Liver (tissue), 9 donors: ENCODE results near the gene PDK4. TPM values are rescaled to one million over a fixed set of nuclear protein-coding genes. Genes with fewer than 3 reads are reported as not detected.

Source experiments
- DNase-seq: peaks from one replicate; pipeline ENCODE4 v3.0.0-alpha.2; 2017; ENCODE audit warnings: low spot score
- H3K27ac ChIP-seq, 2 donors: one replicate each; pipeline ENCODE4 v1.7.0; 2013; ENCODE audit warnings: inconsistent platforms in 2 of 2, low read length in 2 of 2, control low read depth in 1 of 2, low read depth in 1 of 2, mild to moderate bottlenecking in 1 of 2
- H3K27me3 ChIP-seq, 4 donors: one replicate each; pipeline versions ENCODE4 v1.6.1 to v1.7.0; 2013; ENCODE audit warnings: low read length in 3 of 4, inconsistent platforms in 1 of 4, mild to moderate bottlenecking in 1 of 4, moderate library complexity in 1 of 4; ENCODE audit not compliant: control insufficient read depth in 4 of 4, insufficient read depth in 4 of 4
- H3K36me3 ChIP-seq, 4 donors: one replicate each; pipeline versions ENCODE4 v1.6.1 to v1.7.0; 2013; ENCODE audit warnings: low read length in 3 of 4, mild to moderate bottlenecking in 3 of 4, low read depth in 1 of 4, moderate library complexity in 1 of 4; ENCODE audit not compliant: control insufficient read depth in 4 of 4, insufficient read depth in 3 of 4
- H3K4me1 ChIP-seq, 4 donors: one replicate each; pipeline versions ENCODE4 v1.6.1 to v1.7.0; 2013; ENCODE audit warnings: low read length in 3 of 4, mild to moderate bottlenecking in 3 of 4, moderate library complexity in 1 of 4; ENCODE audit not compliant: control insufficient read depth in 4 of 4, insufficient read depth in 4 of 4
- H3K4me3 ChIP-seq, 3 donors: one replicate each; pipeline versions ENCODE4 v1.6.1 to v1.7.0; 2013; ENCODE audit warnings: low read length in 3 of 3, control low read depth in 1 of 3, low read depth in 1 of 3, mild to moderate bottlenecking in 1 of 3
- H3K9ac ChIP-seq, 2 donors: one replicate each; pipeline ENCODE4 v1.7.0; 2013; ENCODE audit warnings: low read length in 2 of 2, mild to moderate bottlenecking in 2 of 2, moderate library complexity in 2 of 2, control low read depth in 1 of 2, low read depth in 1 of 2
- H3K9me3 ChIP-seq, 4 donors: one replicate each; pipeline versions ENCODE4 v1.6.1 to v1.7.0; 2013; ENCODE audit warnings: low read length in 3 of 4; ENCODE audit not compliant: control insufficient read depth in 4 of 4
- ATF3 ChIP-seq: IDR thresholded peaks from 2 replicates; pipeline ENCODE4 v1.6.1; 2016; ENCODE audit warnings: antibody characterized with exemption
- EGR1 ChIP-seq, 2 donors: IDR thresholded peaks; 2 replicates each; pipeline ENCODE4 v1.6.1; 2016 to 2018; ENCODE audit warnings: antibody characterized with exemption in 2 of 2, low read depth in 2 of 2
- FOXA1 ChIP-seq: IDR thresholded peaks from 2 replicates; pipeline ENCODE4 v1.6.1; 2016; ENCODE audit warnings: antibody characterized with exemption
- FOXA2 ChIP-seq: IDR thresholded peaks from 2 replicates; pipeline ENCODE4 v1.6.1; 2016; ENCODE audit warnings: antibody characterized with exemption
- GABPA ChIP-seq, 2 donors: IDR thresholded peaks in 1 of 2; conservative IDR thresholded peaks in 1 of 2; 2 replicates each; pipeline ENCODE4 v1.6.1; 2016; ENCODE audit warnings: antibody characterized with exemption in 2 of 2, mild to moderate bottlenecking in 1 of 2, moderate library complexity in 1 of 2
- HNF4A ChIP-seq, 2 donors: conservative IDR thresholded peaks; 2 replicates each; pipeline ENCODE4 v1.6.1; 2016; ENCODE audit warnings: antibody characterized with exemption in 2 of 2, mild to moderate bottlenecking in 2 of 2
- HNF4G ChIP-seq: IDR thresholded peaks from 2 replicates; pipeline ENCODE4 v1.6.1; 2016; ENCODE audit warnings: antibody characterized with exemption
- JUND ChIP-seq, 2 donors: IDR thresholded peaks; 2 replicates each; pipeline ENCODE4 v1.6.1; 2016; ENCODE audit warnings: antibody characterized with exemption in 2 of 2
- RAD21 ChIP-seq, 2 donors: IDR thresholded peaks; 2 replicates each; pipeline ENCODE4 v1.6.1; 2016; ENCODE audit warnings: antibody characterized with exemption in 2 of 2, mild to moderate bottlenecking in 2 of 2
- RXRA ChIP-seq, 2 donors: IDR thresholded peaks; 2 replicates each; pipeline ENCODE4 v1.6.1; 2017 to 2018; ENCODE audit warnings: antibody characterized with exemption in 2 of 2, mild to moderate bottlenecking in 1 of 2
- TAF1 ChIP-seq: conservative IDR thresholded peaks from 2 replicates; pipeline ENCODE4 v1.6.1; 2016; ENCODE audit warnings: antibody characterized with exemption, mild to moderate bottlenecking
- YY1 ChIP-seq: IDR thresholded peaks from 2 replicates; pipeline ENCODE4 v1.6.1; 2016; ENCODE audit warnings: antibody characterized with exemption, mild to moderate bottlenecking
- WGBS: extraction: QIAGEN DNeasy Blood & Tissue Kit; methylation state at CpG from one replicate; pipeline ENCODE4 v1.1.7; 2013; 5-methylcytosine and 5-hydroxymethylcytosine counted together
- polyA plus RNA-seq, 2 donors: library from polyadenylated mRNA; stranded (reverse) in 1 of 2; unstranded in 1 of 2; fragments of 200-250 nt in 1 of 2; fragments of >200 nt in 1 of 2; fragmentation: Nextera tagmentation in 1 of 2; extraction: Ambion mirVana in 1 of 2; gene quantifications; one replicate each; pipeline versions ENCODE4 v1.2.1 to v1.2.3, GENCODE V29; 2013 to 2015
- total RNA-seq, 2 donors: library from RNA; depleted of rRNA; stranded (reverse); fragments of >200 nt; gene quantifications; one replicate each; pipeline ENCODE4 v1.2.3, GENCODE V29; 2014
- TF ChIP-seq, protein P1 (sequence below): IDR thresholded peaks from 2 replicates; pipeline ENCODE4 v1.6.1; 2016; ENCODE audit warnings: antibody characterized with exemption, mild to moderate bottlenecking
- TF ChIP-seq, protein P2 (sequence below): fragments of 150-350 bp; IDR thresholded peaks from 2 replicates; pipeline ENCODE4 v1.5.1; 2017; ENCODE audit warnings: improper control_type of control experiment, low read depth, low read length; ENCODE audit not compliant: missing input control
- TF ChIP-seq, protein P3 (sequence below): IDR thresholded peaks from 2 replicates; pipeline ENCODE4 v1.6.1; 2016; ENCODE audit warnings: antibody characterized with exemption
- TF ChIP-seq, protein P4 (sequence below): IDR thresholded peaks from 2 replicates; pipeline ENCODE4 v1.6.1; 2016; ENCODE audit warnings: antibody characterized with exemption
- donor health status: healthy.
- donor health status: healthy.
- donor health status: healthy.
- donor health status: healthy.
- donor health status: healthy.

PDK4 gene
- total and polyA plus RNA-seq, 4 donors = 6.3 to 116 (median 50.0) TPM

DNA sequence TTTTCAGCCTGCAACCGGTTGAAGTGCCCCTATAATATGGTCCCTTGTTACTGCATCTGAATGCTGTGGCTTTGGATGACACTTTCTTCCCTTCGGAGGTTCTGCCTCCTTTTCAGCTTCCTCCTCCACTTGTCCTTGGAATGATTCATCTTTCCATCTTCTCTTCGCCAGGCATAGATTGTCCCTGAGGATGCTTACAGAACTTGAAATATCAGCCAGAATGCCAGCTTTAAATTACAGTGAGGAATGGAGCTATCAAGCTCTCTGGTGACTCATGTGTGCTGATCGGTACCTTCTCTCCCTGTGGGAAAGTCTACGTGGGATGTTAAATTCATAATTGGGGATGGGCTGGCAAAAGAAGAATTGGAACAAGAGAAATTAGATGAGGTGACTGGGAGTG lies 45.9 kb upstream of the PDK4 start:
- DNase-seq = no peak
- no peak for TF ChIP-seq RAD21 (IDR thresholded peaks at IDR 0.05)
- TF ChIP-seq, protein P1, sequence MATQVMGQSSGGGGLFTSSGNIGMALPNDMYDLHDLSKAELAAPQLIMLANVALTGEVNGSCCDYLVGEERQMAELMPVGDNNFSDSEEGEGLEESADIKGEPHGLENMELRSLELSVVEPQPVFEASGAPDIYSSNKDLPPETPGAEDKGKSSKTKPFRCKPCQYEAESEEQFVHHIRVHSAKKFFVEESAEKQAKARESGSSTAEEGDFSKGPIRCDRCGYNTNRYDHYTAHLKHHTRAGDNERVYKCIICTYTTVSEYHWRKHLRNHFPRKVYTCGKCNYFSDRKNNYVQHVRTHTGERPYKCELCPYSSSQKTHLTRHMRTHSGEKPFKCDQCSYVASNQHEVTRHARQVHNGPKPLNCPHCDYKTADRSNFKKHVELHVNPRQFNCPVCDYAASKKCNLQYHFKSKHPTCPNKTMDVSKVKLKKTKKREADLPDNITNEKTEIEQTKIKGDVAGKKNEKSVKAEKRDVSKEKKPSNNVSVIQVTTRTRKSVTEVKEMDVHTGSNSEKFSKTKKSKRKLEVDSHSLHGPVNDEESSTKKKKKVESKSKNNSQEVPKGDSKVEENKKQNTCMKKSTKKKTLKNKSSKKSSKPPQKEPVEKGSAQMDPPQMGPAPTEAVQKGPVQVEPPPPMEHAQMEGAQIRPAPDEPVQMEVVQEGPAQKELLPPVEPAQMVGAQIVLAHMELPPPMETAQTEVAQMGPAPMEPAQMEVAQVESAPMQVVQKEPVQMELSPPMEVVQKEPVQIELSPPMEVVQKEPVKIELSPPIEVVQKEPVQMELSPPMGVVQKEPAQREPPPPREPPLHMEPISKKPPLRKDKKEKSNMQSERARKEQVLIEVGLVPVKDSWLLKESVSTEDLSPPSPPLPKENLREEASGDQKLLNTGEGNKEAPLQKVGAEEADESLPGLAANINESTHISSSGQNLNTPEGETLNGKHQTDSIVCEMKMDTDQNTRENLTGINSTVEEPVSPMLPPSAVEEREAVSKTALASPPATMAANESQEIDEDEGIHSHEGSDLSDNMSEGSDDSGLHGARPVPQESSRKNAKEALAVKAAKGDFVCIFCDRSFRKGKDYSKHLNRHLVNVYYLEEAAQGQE = no peak
- no peak for TF ChIP-seq TAF1
- TF ChIP-seq JUND (IDR thresholded peaks at IDR 0.05) = no peak
- TF ChIP-seq, protein P2, sequence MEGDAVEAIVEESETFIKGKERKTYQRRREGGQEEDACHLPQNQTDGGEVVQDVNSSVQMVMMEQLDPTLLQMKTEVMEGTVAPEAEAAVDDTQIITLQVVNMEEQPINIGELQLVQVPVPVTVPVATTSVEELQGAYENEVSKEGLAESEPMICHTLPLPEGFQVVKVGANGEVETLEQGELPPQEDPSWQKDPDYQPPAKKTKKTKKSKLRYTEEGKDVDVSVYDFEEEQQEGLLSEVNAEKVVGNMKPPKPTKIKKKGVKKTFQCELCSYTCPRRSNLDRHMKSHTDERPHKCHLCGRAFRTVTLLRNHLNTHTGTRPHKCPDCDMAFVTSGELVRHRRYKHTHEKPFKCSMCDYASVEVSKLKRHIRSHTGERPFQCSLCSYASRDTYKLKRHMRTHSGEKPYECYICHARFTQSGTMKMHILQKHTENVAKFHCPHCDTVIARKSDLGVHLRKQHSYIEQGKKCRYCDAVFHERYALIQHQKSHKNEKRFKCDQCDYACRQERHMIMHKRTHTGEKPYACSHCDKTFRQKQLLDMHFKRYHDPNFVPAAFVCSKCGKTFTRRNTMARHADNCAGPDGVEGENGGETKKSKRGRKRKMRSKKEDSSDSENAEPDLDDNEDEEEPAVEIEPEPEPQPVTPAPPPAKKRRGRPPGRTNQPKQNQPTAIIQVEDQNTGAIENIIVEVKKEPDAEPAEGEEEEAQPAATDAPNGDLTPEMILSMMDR = no peak
- TF ChIP-seq GABPA (IDR thresholded peaks at IDR 0.05 in 1 of 2, conservative IDR thresholded peaks at IDR 0.05 in 1 of 2) = no peak
- TF ChIP-seq, protein P3, sequence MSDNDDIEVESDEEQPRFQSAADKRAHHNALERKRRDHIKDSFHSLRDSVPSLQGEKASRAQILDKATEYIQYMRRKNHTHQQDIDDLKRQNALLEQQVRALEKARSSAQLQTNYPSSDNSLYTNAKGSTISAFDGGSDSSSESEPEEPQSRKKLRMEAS = no peak
- TF ChIP-seq FOXA1 = no peak
- no peak for TF ChIP-seq FOXA2
- TF ChIP-seq YY1 = no peak
- no peak for TF ChIP-seq ATF3
- TF ChIP-seq RXRA (IDR thresholded peaks at IDR 0.05) = no peak
- TF ChIP-seq, protein P4, sequence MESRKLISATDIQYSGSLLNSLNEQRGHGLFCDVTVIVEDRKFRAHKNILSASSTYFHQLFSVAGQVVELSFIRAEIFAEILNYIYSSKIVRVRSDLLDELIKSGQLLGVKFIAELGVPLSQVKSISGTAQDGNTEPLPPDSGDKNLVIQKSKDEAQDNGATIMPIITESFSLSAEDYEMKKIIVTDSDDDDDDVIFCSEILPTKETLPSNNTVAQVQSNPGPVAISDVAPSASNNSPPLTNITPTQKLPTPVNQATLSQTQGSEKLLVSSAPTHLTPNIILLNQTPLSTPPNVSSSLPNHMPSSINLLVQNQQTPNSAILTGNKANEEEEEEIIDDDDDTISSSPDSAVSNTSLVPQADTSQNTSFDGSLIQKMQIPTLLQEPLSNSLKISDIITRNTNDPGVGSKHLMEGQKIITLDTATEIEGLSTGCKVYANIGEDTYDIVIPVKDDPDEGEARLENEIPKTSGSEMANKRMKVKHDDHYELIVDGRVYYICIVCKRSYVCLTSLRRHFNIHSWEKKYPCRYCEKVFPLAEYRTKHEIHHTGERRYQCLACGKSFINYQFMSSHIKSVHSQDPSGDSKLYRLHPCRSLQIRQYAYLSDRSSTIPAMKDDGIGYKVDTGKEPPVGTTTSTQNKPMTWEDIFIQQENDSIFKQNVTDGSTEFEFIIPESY = no peak
- no peak for TF ChIP-seq EGR1 (IDR thresholded peaks at IDR 0.05; ENCODE audit: low read depth in 2 of 2)
- no peak for TF ChIP-seq HNF4G
- no peak for TF ChIP-seq HNF4A (conservative IDR thresholded peaks at IDR 0.05)
- Histone ChIP-seq H3K9me3 (no peaks in the 10 kb centered on the region), H3K27ac (no peak overlapping the region), H3K4me1 (no peaks in the 10 kb centered on the region), H3K9ac (no peak overlapping the region), H3K4me3 (no peak overlapping the region), H3K36me3 (no peaks in the 10 kb centered on the region), H3K27me3 (no peaks in the 10 kb centered on the region)
- WGBS = 85% methylated on average over 5 of the region's 5 CpGs
